CD4-positive, alpha-beta T cell treated with Interleukin-4 for 1 hour (primary cell): Measurements from ENCODE around the gene ATP5PB.

ENCODE experiments used
- DNase-seq, 2 donors: peaks; one replicate each; pipeline ENCODE4 v3.0.0-alpha.2; 2020 to 2022

ATP5PB gene

DNA sequence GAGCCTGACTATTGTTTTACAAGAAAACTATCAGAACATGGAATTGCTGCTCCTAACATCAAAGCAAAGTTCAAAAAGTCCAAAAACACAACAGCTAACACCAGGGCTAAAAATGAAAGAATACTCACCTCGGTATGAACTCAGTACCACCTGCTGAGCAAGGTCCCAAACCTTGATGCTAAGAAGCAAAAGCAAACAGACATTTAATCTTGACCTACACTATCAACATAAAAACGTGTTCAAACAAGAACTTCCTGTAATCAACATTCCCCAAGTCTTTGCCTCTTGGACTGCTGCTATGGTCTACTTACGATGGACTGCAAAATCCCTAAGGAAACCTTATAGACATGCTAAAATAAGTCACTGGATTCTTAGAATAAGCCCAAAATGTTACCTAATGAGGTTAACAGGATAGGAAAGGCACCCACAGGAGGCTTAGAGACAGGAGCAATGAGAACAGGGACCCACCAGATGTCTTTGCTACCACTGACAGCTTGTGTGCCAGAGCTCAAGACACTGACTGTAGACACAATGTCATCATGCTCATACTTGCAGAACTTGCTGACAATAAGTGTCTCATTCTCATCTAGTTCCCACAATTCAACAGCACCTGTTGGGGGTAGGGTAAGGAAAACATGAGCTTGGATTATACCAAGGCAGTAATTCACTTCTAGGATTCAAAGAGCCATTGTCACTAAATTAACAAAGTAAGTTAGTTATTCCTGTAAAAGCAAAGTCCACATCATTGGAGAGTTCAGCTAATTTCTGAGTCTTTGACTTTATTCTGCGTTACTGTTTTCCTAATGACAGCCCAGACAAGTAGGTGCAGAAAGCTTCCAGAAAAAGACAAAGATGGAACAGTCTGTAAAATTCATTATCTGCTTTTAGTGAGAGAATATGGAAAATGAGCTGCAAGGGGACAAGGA is 2.0 kb upstream of the ATP5PB start:
- DNase-seq, result no peak

DNA sequence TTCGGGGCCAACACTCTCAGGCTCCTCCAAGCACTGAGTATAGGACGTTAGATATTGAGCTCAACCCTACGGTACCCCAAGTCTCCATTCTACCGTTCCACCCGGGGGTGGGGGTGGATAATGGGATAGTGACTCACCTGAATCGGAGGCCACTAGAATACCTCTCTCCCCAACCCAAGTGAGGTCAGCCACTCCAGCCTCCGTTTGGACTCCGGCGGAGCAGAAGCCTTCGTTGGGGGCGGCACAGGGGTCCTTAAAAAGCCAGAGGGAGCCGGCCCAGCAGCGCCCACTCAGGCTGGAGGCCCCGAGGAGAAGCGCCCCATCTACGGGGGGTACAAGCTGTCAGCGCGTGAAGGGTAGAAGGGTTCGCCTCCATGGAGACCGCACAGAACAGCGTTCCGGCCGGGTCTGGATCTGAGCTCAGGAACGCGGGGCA is 764 bp upstream of the ATP5PB start:
- no peak for DNase-seq

DNA sequence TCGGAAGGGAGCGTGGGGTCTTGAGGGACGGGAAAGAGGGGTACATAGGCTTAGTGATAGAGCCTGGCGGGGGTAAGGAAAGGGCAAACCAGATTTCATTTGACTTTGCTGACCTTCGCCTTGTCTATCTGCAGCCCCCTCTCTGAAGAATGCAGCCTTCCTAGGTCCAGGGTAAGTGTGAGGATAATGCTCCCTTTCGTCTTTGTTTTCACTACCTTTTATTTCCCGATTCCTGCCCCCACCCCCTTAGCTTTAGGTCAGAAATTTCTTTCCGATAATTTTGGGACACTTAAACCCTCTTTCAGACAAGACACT is 396 bp downstream of the ATP5PB start:
- DNase-seq, result no peak

DNA sequence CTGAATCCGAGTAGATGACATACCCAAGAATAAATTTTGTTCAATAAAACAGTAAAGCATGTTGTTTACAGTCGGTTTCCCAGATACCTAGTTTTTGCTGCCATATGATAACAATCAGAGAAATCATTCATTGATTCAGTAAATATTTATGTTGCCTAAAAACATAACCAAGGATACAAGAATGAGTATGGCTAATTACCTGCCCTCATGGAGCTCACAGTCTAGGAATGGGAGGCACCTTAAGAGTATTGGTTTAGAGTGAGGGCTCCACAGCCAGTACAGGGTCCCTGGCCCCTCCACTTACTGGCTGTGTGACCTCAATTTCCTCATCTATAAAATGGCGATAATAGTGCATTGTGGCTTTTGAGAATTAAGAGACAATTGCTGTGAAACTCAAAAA is 921 bp downstream of the ATP5PB start:
- DNase-seq, result no peak

DNA sequence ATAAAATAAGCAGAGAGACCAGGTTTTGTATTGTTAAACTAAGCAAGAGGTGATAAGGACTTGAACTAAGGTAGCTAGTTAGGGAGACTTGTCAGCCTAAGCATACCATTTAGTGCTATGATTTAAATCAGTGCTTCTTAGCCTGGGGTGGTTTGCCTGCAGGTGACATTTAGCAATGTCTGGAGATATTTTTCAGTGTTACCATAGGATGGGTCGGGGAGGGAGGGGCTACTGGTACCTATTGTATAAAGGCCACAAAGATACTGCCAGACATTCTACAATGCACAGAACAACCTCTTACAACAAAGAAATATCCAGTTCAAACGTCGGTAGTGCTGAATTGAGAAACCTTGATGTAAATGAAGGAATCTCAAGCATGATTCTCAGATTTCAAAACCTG is 3.3 kb downstream of the ATP5PB start:
- DNase-seq, result no peak

DNA sequence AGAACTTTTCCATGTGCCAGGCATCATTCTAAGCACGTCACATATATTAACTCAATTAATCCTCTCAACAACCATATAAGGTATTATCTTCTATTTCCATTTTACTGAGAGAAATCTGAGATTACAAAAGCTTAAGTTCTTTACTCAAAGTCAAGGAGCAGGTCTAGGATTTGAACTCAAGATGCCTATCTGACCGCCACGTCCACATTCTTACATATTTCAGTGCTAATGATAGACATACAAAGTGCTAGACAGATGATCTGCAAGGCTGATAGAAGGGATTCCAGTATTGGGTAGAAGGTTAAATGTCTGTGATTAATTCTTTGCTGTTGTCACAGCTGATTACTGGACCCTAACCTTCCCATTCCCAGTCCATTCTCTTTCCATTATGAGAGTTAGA is 4.4 kb downstream of the ATP5PB start:
- no peak for DNase-seq

DNA sequence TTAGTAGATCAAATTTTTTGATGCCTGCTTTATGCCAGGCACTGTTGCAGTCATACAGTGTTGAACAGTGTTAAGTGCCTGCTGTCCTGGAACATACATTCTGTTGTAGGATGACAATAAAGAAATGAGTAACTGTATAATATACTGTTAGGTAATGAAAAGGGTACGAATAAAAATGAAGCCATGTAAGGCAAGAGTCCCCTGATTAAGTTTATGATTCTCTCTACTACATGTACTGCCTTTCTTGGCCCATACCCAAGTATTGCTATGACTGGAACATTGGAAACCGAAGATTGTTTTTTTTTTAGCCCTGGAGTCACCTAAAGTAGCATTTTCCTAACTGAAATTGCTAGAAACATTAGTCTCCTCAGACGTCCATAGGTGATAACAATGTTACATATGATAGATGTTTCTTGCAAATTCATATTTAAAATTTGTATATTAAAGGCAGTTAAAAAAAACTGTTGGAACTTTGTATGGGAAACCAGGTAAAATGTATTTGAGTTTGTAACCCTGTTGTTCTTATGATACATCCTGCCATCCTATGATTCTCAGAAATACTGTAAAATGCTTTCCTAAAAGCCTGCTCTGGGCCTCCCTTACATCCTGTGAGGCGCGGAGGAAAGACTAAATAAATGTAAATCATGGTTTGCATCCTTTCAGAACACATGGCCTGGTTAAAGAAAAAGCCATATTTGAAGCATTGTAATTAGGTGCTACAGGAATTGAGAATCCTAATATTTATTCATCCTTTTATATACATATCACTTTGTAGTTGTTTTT is 5.8 kb downstream of the ATP5PB start:
- DNase-seq, result no peak

DNA sequence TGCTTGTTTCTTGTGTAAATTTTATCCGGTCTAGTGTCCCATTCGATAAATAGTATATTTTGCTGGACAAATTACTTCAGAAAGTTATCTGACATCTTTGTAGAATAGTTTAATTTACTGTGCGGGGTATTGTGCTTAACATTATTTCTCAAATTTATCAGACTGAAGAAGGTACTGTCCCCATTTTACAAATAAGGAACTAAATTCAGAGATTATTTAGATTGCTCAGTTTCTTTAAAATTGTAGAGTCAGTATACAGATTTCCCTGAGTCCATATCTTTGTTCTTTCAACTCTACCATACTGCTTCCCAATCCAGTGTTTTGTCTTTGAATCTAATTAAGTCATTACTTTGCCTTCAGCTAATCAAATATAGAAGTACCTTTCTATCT is 6.4 kb downstream of the ATP5PB start:
- DNase-seq, result no peak

DNA sequence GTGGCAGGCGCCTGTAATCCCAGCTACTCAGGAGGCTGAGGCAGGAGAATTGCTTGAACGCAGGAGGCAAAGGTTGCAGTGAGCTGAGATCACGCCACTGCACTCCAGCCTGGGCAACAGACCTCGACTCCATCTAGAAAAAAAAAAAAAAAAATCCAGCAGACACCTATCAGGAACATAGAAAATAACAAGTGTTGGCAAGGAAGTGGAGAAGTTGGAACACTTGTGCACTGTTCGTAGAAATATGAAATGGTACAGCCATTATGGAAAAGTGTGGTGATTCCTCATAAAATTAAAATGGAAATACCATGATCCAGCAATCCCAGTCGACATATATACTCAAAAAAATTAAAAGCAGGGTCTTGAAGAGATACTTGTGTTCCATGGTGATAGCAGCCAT is 12.5 kb downstream of the ATP5PB start:
- no peak for DNase-seq

DNA sequence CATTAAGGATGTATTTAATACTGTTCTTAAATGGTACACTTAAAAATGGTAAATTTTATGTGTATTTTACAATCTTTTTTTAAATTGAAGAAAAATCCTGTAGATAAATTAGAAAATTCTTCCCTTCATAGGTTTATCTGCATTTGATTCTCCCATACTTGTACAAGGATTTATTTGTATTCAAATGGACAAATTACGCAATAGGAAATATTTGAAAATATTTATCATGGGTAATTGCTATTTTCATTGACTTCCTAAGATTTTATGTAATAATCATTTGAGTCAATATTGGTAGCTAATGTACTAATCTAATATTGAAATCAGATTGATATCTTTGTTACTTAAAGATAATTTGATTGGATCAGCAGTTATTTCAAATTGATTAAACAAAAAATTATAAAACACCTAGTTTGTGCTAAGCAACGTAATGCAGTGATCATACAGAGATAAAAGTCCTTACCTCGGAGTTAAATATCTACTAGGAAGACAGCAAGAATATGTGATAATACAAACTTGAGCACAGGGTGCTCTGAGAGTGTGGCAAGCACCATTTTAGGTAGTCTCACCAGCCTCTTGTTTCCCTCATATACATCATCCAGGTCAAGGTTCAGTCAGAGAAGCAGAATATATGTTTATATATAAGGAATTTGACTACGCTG is 13.2 kb downstream of the ATP5PB start:
- no peak for DNase-seq

DNA sequence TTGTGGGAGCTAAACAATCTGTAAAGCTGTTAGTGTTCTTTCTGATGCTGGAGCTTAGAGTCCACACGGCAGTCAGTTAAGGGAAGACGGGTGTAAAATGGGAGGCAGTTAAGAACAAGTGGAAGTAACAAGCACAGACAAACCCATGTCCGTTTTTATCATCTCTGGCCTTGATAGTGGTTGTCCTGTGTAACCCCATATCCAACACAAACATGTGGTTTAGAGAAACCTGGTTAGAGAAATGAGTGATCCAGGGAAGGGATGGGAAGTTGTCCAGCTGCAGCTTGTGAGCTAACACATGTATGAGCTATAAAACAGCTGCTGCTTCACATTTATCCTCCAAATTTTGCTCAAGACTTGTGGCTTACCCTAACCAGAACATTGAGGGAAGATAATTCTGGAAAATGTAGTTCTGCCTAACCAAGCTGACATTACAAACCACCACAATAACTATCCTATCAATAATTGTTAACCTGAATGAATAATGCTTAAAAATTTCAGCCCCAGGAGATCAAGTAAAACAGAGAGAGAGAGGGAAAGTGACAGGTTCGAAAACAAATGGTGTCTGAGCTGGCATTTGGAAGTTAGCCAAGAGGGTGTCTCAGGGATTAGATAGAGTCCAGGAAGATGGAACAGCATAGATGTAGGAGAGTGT is 13.9 kb downstream of the ATP5PB start:
- DNase-seq, result no peak

DNA sequence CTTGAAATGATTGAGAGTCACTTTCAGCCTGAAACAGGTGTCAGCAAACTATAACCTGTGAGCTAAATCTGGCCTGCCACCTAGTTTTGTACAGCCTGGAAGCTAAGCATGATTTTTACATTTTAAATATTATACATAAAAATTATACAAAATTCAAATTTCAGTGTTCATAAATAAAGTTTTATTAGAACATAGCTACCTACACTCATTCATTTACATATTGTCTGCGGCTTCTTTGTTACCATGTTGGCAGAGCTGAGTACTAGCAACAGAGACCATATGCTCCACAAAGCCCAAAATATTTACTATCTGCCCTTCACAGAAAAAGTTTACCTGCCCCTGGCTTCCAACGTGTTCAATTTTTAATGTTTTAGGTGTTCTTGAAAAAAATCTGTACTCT is 16.5 kb downstream of the ATP5PB start:
- no peak for DNase-seq

DNA sequence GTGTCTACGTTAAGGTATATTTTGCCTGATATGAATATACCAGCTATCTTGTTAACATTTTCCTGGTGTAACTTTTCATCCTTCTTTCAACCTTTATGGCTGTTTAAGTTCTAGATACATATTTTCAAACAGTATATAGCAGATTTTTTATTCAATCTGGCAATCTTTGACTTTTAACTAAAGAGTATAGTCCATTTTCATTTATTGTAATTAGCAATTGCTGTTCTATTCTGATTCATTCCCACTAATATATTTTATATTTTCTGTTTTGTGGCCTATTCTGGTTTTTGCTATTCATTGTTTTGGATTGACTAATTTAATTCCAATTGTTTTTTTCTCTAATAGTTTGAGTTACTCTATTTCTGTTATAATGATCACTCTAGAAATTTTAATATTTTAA is 17.2 kb downstream of the ATP5PB start:
- DNase-seq, result no peak

DNA sequence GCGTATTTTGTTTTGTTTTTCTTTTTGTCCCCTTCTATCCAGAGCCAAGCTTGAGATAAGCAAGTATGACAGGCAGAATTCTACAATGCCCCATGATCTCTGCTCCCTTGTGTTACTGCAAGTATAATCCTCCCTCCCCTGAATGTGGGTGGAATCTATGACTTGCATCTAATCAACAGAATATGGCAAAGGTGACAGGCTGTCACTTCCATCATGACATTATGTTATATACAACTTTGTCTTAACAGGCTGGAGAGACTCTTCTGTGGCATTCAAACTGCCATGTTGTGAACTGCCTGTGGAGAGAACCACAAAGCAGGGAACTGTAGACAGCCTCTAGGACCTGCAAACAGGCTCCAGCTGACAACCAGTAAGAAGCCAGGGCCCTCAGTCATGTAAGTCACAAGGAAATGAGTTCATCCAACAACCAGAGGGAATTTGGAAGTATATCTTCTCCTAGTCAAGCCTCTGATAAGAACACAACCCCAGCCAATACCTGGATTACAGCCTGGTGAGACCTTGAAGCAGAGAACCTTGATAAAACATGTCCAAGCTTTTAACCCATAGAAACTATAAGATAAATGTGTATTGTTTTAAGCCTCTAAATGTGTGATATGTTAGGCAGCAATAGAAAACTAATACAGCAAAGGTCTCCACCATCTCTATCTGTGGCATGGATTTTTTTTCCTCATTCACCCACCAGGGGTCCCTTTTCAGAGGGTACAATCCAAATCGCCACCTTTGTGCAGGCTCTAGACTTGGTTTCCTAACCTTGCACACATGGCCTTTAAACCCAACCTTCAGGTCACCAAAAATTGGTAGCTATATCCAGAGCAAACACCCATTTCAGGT is 18.8 kb downstream of the ATP5PB start:
- DNase-seq, result no peak

DNA sequence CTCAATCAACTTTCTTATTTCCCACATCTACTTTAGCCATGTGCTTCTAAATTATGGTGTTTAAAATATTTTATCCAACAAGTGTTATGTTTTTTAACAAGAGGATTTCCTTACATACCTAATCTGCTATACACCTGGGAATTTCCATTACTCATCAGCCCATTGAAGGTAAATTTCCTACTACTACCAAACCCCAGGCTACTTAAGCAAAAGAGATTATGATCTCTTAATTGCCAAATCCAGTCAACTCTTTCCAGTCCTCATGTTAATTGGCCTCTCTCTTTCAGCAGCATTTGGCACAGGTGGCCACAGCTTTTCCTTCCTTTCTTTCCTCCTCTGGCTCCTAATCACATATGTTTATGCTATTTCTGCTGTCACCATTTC is 19.4 kb downstream of the ATP5PB start:
- DNase-seq, result no peak

DNA sequence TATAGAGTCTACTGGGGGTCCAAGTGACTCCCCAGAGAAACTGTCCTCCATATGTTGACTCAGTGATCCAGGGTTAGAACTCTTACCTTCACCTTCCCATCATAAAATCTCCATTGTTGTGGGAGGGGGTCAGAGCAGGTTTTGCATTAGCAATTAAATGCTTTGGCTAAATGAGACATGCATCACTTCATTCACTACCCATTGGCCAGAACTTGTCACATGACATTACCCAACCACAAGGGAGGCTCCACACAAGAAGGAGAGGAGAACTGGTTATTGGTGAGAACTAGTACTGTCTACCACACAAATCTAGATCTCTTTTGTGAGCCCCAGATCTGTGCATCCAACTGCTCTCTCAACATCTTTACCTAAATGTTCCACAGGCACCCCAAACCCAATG is 20.3 kb downstream of the ATP5PB start:
- no peak for DNase-seq

DNA sequence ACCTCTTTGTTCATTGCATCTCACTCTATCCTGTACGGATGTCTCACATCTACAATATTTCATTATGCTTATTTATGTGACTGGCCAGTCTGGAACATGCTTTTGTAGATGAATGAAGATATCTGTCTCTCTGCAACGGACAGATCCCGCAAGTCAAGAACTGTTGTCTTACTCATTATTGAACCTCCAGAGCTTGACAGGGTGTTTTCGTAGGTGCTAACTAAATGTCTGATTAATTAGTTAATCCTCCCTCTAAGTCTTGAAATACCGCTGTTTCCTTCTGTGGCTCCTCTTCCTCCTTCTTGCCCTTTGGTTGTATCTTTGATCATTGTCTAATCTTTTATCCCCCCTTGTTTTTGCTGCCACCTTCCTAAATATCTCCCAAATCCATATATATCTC is 21.3 kb downstream of the ATP5PB start:
- DNase-seq, result no peak

DNA sequence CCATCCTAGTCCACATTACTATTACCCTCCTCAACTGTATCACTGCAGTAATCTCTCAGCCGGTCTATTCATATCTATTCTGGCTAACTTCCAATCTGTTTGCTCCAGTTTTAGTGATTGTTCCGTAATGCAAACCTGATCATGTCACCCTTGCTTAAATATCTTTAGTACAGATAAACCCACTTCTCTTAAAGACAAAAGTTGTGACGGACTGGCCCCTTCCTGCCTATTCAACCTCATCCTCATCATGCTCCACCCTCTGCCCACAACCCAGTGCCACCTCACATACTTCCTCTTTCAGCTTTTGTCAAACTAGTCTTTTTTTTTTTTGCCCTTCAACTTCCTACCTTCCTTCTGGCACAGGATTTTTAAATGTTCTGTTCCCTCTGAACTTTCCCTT is 21.7 kb downstream of the ATP5PB start:
- DNase-seq, result peak; percentile 87 to 90

DNA sequence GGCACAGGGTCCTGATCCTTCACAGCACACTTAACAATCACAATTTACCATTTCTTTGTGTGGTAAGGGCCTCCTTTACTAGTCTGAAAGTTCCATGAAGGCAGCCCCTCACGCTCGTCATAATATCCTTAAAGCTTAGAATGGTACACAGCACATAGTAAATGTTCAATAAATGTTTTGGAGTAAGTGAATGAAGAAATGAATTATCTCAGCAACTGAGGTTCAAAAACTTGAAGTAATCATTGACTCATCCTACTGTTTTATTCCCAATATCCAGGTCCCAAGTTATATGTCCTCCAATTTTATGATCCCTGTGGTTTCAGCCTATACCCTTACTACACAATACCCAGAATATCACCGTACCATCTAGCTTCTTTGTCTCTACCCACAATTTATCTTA is 22.3 kb downstream of the ATP5PB start:
- DNase-seq, result no peak

DNA sequence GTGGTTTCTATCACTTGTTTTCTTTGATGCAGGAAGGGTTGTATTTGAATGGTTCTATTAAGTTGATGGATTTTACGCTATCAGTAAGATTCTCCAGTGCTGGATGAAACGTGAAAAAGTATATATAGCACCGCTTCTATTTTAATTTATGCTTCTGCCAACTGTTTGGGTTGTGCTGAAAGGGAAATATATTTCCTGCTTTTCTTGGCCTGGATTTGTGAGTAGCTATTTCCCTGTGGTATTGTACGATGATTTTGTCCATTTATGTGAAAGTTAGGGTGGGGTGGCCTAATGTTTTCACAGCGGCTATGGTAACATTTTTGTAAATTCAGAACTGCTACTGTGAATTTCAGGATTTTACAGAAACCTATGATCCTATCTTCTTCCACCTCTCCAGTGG is 24.8 kb downstream of the ATP5PB start:
- no peak for DNase-seq

DNA sequence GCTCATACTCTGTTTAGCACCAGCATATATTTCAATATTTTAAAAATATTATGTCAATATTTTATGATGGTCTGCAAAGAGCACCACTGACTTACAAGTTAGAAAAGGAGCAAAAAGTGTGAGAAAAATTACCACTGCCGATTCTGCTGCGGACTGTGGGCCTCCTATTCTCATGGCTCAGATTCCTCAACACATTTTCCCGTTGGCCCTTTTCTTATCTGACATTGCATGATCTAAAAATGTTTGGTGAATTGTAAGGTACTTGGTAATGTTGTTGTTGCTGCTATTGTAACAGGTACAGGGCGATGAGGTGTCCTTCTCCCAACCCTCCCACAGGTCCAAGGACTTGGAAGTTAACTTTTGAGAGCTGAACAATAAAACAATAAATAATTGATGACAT is 25.3 kb downstream of the ATP5PB start:
- DNase-seq, result no peak

DNA sequence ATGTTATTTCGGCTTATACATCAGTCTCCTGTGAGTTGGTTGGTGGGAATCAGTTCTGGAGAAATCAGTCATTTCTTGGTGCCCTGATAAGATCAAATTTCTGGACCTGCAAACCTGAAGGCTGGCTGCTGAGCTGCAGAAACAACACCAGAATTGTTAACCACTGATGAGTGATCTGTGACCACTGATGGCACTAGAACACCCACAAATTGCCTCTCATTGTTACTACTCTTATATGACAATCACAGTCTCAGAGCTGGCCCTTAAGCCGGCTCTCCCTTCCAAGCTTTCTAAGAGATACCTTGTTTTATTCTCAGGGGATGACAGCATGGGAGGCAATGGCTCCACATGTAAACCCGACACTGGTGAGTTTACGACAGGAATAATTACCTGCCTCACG is 26.4 kb downstream of the ATP5PB start:
- peak; percentile 21 to 55 for DNase-seq
